ENCODE measurements around the gene TNRC18. TPM values are rescaled to one million over a fixed set of nuclear protein-coding genes. Genes with fewer than 3 reads are reported as not detected.

The TNRC18 gene
- total and polyA plus RNA-seq, 4 donors, result 2.3 to 37.1 (median 20.4) TPM

GRCh38 chr7:5388905-5389433, 34.7 kb downstream of the TNRC18 start:
- TF ChIP-seq YY1 (IDR thresholded peaks at IDR 0.05), result no peak
- no peak for TF ChIP-seq ATF3 (IDR thresholded peaks at IDR 0.05)
- no peak for TF ChIP-seq MAX (IDR thresholded peaks at IDR 0.05)
- no peak for TF ChIP-seq EGR1 (IDR thresholded peaks at IDR 0.05; ENCODE audit: low read depth in 2 of 2)
- no peak for TF ChIP-seq JUND (IDR thresholded peaks at IDR 0.05)
- no peak for TF ChIP-seq NR2F2 (IDR thresholded peaks at IDR 0.05)
- TF ChIP-seq HNF4G (IDR thresholded peaks at IDR 0.05), result no peak
- no peak for TF ChIP-seq FOXA2 (IDR thresholded peaks at IDR 0.05)
- TF ChIP-seq FOXA1 (IDR thresholded peaks at IDR 0.05), result no peak
- TF ChIP-seq ZBTB33 (IDR thresholded peaks at IDR 0.05), result no peak
- H3K9me3 ChIP-seq (ENCODE audit: control insufficient read depth in 4 of 4, low read length in 3 of 4), result no peaks in the 10 kb centered on the region
- peaks cover 15 to 44% (median 27%) of the 10 kb centered on the region in 4 donors for H3K36me3 ChIP-seq (ENCODE audit: control insufficient read depth in 4 of 4, insufficient read depth in 3 of 4, low read depth in 1 of 4, low read length in 3 of 4)
- H3K27me3 ChIP-seq (ENCODE audit: control insufficient read depth in 4 of 4, insufficient read depth in 4 of 4, low read length in 3 of 4), result no peaks in the 10 kb centered on the region
- no peak overlapping the region for H3K4me3 ChIP-seq (ENCODE audit: low read depth in 1 of 3, low read length in 3 of 3)
- peaks cover 0 to 8% (median 4%) of the 10 kb centered on the region in 4 donors for H3K4me1 ChIP-seq (ENCODE audit: control insufficient read depth in 4 of 4, insufficient read depth in 4 of 4, low read length in 3 of 4)
- WGBS, result 96% methylated on average over 64 of the region's 64 CpGs
- H3K9ac ChIP-seq (ENCODE audit: low read depth in 1 of 2, low read length in 2 of 2), result no peak overlapping the region
- no peak for DNase-seq (ENCODE audit: low spot score)
- no peak overlapping the region for H3K27ac ChIP-seq (ENCODE audit: low read depth in 1 of 2, low read length in 2 of 2)

- 94% methylated on average over 81 of the region's 81 CpGs for WGBS
- H3K4me3 ChIP-seq (ENCODE audit: low read depth in 1 of 3, low read length in 3 of 3), result no peak overlapping the region
- DNase-seq (ENCODE audit: low spot score), result no peak
- no peaks in the 10 kb centered on the region for H3K27me3 ChIP-seq (ENCODE audit: control insufficient read depth in 4 of 4, insufficient read depth in 4 of 4, low read length in 3 of 4)
- peaks cover 0 to 8% (median 4%) of the 10 kb centered on the region in 4 donors for H3K4me1 ChIP-seq (ENCODE audit: control insufficient read depth in 4 of 4, insufficient read depth in 4 of 4, low read length in 3 of 4)
- H3K9ac ChIP-seq (ENCODE audit: low read depth in 1 of 2, low read length in 2 of 2), result no peak overlapping the region
- no peak overlapping the region for H3K27ac ChIP-seq (ENCODE audit: low read depth in 1 of 2, low read length in 2 of 2)
- TF ChIP-seq HNF4G (IDR thresholded peaks at IDR 0.05), result no peak
- TF ChIP-seq JUND (IDR thresholded peaks at IDR 0.05), result no peak
- TF ChIP-seq NR2F2 (IDR thresholded peaks at IDR 0.05), result no peak
- no peak for TF ChIP-seq TAF1 (conservative IDR thresholded peaks at IDR 0.05)
- no peak for TF ChIP-seq FOXA1 (IDR thresholded peaks at IDR 0.05)
- TF ChIP-seq ATF3 (IDR thresholded peaks at IDR 0.05), result no peak
- TF ChIP-seq ZBTB33 (IDR thresholded peaks at IDR 0.05), result no peak
- TF ChIP-seq FOXA2 (IDR thresholded peaks at IDR 0.05), result no peak
- no peak for TF ChIP-seq RAD21 (IDR thresholded peaks at IDR 0.05)
- H3K9me3 ChIP-seq (ENCODE audit: control insufficient read depth in 4 of 4, low read length in 3 of 4), result no peaks in the 10 kb centered on the region
- H3K36me3 ChIP-seq (ENCODE audit: control insufficient read depth in 4 of 4, insufficient read depth in 3 of 4, low read depth in 1 of 4, low read length in 3 of 4), result peaks cover 15 to 38% (median 26%) of the 10 kb centered on the region in 4 donors
Measured at GRCh38 chr7:5388273-5388901, 35.2 kb downstream of the TNRC18 start.

Data from liver (tissue), 9 donors.